HCT116 (cell line): ENCODE data around the gene RAB3B.

ENCODE experiments used
- ATF3 ChIP-seq: IDR thresholded peaks from 2 replicates; pipeline ENCODE4 v1.6.1; 2012
- CTCF ChIP-seq, 3 experiments: fragments of 200-600 bp in 1 of 3; sonication (generic) in 1 of 3; IDR thresholded peaks in 2 of 3; conservative IDR thresholded peaks in 1 of 3; 2 replicates each; pipeline ENCODE4 v1.5.1; 2012 to 2017; ENCODE audit warnings: low read depth in 2 of 3, low read length in 2 of 3, antibody characterized with exemption in 1 of 3, borderline replicate concordance in 1 of 3, control low read depth in 1 of 3, mild to moderate bottlenecking in 1 of 3, mixed read lengths in 1 of 3, mixed run types in 1 of 3, moderate library complexity in 1 of 3; ENCODE audit not compliant: insufficient read depth in 1 of 3
- ELF1 ChIP-seq: IDR thresholded peaks from 2 replicates; pipeline ENCODE4 v1.6.1; 2012; ENCODE audit warnings: low read depth, borderline replicate concordance
- EZH2 ChIP-seq: fragments of 200-600 bp; sonication (generic); IDR thresholded peaks from 2 replicates; pipeline ENCODE4 v1.6.1; 2017; ENCODE audit warnings: antibody characterized with exemption, mixed run types
- EZH2phosphoT487 ChIP-seq: fragments of 200-600 bp; IDR thresholded peaks from 2 replicates; pipeline ENCODE4 v1.6.1; 2018; ENCODE audit warnings: antibody characterized with exemption, borderline replicate concordance
- FOSL1 ChIP-seq: IDR thresholded peaks from 2 replicates; pipeline ENCODE4 v1.6.1; 2012; ENCODE audit warnings: low read depth
- JUND ChIP-seq: IDR thresholded peaks from 2 replicates; pipeline ENCODE4 v1.6.1; 2012
- POLR2AphosphoS5 ChIP-seq: IDR thresholded peaks from 2 replicates; pipeline ENCODE4 v1.6.1; 2011; ENCODE audit warnings: mild to moderate bottlenecking, low read depth, low read length, moderate library complexity
- RAD21 ChIP-seq: IDR thresholded peaks from 2 replicates; pipeline ENCODE4 v1.6.1; 2012; ENCODE audit warnings: low read depth, mild to moderate bottlenecking
- TCF7L2 ChIP-seq: IDR thresholded peaks from 2 replicates; pipeline ENCODE4 v1.7.0; 2011; ENCODE audit warnings: borderline replicate concordance, inconsistent platforms; ENCODE audit not compliant: insufficient read depth, insufficient read length; ENCODE audit errors: extremely low read depth
- ZFX ChIP-seq: fragments of 450-650 bp; IDR thresholded peaks from 2 replicates; pipeline ENCODE4 v1.6.1; 2017
- TF ChIP-seq, protein P1 (sequence below): IDR thresholded peaks from 2 replicates; pipeline ENCODE4 v1.6.1; 2012
- TF ChIP-seq, protein P2 (sequence below): IDR thresholded peaks from 2 replicates; pipeline ENCODE4 v1.6.1; 2011; ENCODE audit warnings: mild to moderate bottlenecking, low read length, moderate library complexity; ENCODE audit not compliant: insufficient replicate concordance; ENCODE audit errors: extremely low read depth

DNA sequence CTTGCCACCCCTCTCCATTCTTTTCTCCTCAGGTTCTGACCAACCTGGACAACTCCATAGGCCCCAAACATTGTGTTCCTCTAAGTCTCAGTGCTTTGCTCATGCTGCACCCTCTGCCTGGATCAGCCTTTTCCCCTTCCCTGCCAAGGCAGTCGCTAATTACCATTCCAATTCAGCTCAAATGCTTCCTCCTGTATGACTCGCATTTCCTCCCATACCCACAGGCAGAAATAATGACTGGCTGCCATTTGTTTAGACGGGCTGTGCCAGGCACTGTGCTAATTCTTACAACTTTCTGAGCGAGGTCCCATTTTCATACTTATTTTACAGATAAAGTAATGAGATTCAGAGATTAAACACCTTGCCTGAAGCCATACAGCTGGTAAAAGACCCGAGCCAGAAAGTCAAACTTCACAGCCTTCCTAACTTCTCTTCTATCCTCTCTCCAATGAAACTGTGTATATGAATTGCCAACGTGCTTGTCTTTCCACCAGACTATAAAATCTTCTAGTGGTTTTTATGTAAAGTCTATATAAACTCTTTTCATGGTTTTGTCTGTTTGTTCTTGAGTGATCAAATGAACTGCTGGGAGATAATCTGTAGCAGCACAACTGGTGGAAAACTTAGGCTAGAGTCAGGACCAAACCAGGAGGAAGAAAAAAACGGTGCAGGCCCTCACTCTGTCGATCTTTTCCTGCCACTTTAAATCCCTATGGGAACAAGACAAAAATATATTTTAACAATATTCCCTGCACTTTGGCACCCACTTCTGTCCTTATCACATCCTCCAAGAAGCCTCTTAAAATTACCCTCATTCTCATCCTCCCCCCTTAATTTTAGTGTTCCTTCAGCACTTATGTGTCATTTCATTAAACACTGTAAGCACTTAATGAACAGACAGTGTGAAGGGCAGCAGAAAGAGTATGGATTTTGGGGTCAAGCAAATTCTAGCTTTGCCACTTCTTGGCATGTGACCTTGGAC is 33.7 kb downstream of the RAB3B start:
- no peak for TF ChIP-seq CTCF (IDR thresholded peaks at IDR 0.05 in 2 of 3, conservative IDR thresholded peaks at IDR 0.05 in 1 of 3; ENCODE audit: borderline replicate concordance in 1 of 3, insufficient read depth in 1 of 3, low read depth in 2 of 3, low read length in 2 of 3)
- no peak for TF ChIP-seq ATF3
- no peak for TF ChIP-seq POLR2AphosphoS5
- no peak for TF ChIP-seq ZFX
- no peak for TF ChIP-seq EZH2phosphoT487
- TF ChIP-seq, protein P1, sequence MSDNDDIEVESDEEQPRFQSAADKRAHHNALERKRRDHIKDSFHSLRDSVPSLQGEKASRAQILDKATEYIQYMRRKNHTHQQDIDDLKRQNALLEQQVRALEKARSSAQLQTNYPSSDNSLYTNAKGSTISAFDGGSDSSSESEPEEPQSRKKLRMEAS = no peak
- TF ChIP-seq ELF1 = no peak
- peak; percentile 43; the same call in 1 of the 2 replicates for TF ChIP-seq FOSL1
- peak; percentile 34; the same call in 1 of the 2 replicates for TF ChIP-seq JUND
- no peak for TF ChIP-seq RAD21
- TF ChIP-seq, protein P2, sequence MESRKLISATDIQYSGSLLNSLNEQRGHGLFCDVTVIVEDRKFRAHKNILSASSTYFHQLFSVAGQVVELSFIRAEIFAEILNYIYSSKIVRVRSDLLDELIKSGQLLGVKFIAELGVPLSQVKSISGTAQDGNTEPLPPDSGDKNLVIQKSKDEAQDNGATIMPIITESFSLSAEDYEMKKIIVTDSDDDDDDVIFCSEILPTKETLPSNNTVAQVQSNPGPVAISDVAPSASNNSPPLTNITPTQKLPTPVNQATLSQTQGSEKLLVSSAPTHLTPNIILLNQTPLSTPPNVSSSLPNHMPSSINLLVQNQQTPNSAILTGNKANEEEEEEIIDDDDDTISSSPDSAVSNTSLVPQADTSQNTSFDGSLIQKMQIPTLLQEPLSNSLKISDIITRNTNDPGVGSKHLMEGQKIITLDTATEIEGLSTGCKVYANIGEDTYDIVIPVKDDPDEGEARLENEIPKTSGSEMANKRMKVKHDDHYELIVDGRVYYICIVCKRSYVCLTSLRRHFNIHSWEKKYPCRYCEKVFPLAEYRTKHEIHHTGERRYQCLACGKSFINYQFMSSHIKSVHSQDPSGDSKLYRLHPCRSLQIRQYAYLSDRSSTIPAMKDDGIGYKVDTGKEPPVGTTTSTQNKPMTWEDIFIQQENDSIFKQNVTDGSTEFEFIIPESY = no peak
- no peak for TF ChIP-seq TCF7L2
- TF ChIP-seq EZH2 = no peak
